HEK293T (cell line): ENCODE measurements around the gene YTHDF2.

Experiments used
- BHLHE40 ChIP-seq: fragments of 450-650 bp; IDR thresholded peaks from 2 replicates; pipeline ENCODE4 v1.6.1; 2016; ENCODE audit warnings: mild to moderate bottlenecking, moderate library complexity, borderline replicate concordance
- CTBP1 ChIP-seq: fragments of 450-650 bp; IDR thresholded peaks from 2 replicates; pipeline ENCODE4 v1.6.1; 2016; ENCODE audit warnings: borderline replicate concordance
- FOXA1 ChIP-seq: fragments of 450-650 bp; IDR thresholded peaks from 2 replicates; pipeline ENCODE4 v1.6.1; 2016; ENCODE audit warnings: mild to moderate bottlenecking
- FOXM1 ChIP-seq: fragments of 450-650 bp; IDR thresholded peaks from 2 replicates; pipeline ENCODE4 v1.6.1; 2017; ENCODE audit warnings: mild to moderate bottlenecking, borderline replicate concordance
- L3MBTL2 ChIP-seq: fragments of 450-650 bp; conservative IDR thresholded peaks from 2 replicates; pipeline ENCODE4 v1.6.1; 2016; ENCODE audit warnings: mild to moderate bottlenecking
- NFRKB ChIP-seq: fragments of 450-650 bp; IDR thresholded peaks from 2 replicates; pipeline ENCODE4 v1.6.1; 2016; ENCODE audit warnings: mild to moderate bottlenecking, moderate library complexity
- SP1 ChIP-seq: fragments of 450-650 bp; IDR thresholded peaks from 2 replicates; pipeline ENCODE4 v1.6.1; 2017
- SUZ12 ChIP-seq: fragments of 450-650 bp; IDR thresholded peaks from 2 replicates; pipeline ENCODE4 v1.6.1; 2016; ENCODE audit warnings: mild to moderate bottlenecking
- TARDBP ChIP-seq: fragments of 450-650 bp; IDR thresholded peaks from 2 replicates; pipeline ENCODE4 v1.6.1; 2016

GRCh38 chr1:28783363-28783762, 46.6 kb downstream of the YTHDF2 start:
- TF ChIP-seq TARDBP (no peak), SUZ12 (no peak), FOXM1 (no peak), CTBP1 (no peak), SP1 (no peak), FOXA1 (no peak), BHLHE40 (no peak), L3MBTL2 (no peak), NFRKB (no peak)
